H1 (cell line): ENCODE measurements around the gene CX3CL1. TPM values are rescaled to one million over a fixed set of nuclear protein-coding genes. Genes with fewer than 3 reads are reported as not detected.

ENCODE experiments used
- CTBP2 ChIP-seq: IDR thresholded peaks from 2 replicates; pipeline ENCODE4 v1.7.0; 2011; ENCODE audit warnings: borderline replicate concordance, mild to moderate bottlenecking, moderate library complexity, mixed read lengths, low read length; ENCODE audit not compliant: insufficient read depth, insufficient read length
- JUND ChIP-seq: IDR thresholded peaks from 2 replicates; pipeline ENCODE4 v1.6.1; 2011; ENCODE audit warnings: mild to moderate bottlenecking, improper control_type of control experiment, low read length
- polyA plus RNA-seq, 7 experiments: library from polyadenylated mRNA; depleted of rRNA in 3 of 7; stranded (reverse) in 5 of 7; unstranded in 2 of 7; fragments of >200 nt in 5 of 7; fragments of 200-250 nt in 2 of 7; gene quantifications; 1 replicate in 5 of 7; 2 replicates in 1 of 7; 4 replicates in 1 of 7; pipeline versions ENCODE4 v1.2.1 to v1.2.3, GENCODE V29; 2011 to 2013; ENCODE audit warnings: missing spikeins in 2 of 7, mixed read lengths in 2 of 7
- total RNA-seq: library from RNA; stranded (reverse); fragmentation: NEBNext Ultra II Directional; extraction: Animal tissue kit (Norgen Biotek cat#: 25700); gene quantifications from 2 replicates; pipeline ENCODE4 v1.2.1, GENCODE V29; 2021

Gene CX3CL1
- total and polyA plus RNA-seq, 2 of the 8 experiments (the other 6 are each of a cell fraction or from before 2014, with no cell fraction given), result 1.4 to 3.0 TPM

GRCh38 chr16:57391708-57392107 is 19.4 kb downstream of the CX3CL1 start (continued):
- no peak for TF ChIP-seq CTBP2
- no peak for TF ChIP-seq JUND
